Measurements from ENCODE around the gene NRXN3.

The NRXN3 gene

DNA sequence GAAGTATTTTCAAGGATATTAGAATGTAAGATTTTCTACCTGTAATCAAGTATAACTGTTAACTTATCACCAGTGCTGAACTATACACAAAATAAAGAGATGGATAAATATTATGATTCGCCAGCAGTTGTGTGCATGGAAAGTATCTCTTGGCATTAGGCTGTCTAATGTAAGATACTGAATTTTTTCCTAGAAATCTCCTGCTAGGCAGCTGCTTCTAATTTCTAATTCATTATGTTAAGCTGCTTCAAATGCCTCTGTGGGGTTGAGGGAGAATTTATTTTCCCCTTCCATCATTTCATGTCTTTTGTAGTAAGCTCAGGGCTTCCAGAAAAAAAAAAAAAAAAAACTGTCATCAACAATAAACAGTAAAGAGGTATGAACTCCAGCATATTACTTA is 1525.1 kb downstream of the NRXN3 start:
- no peak overlapping the region for H3K4me3 ChIP-seq (ENCODE audit: low read length)
- no peak for DNase-seq (ENCODE audit: low read depth, low spot score)

- no peak for DNase-seq (ENCODE audit: low read depth, low spot score)
- H3K4me3 ChIP-seq (ENCODE audit: low read length): no peak overlapping the region
These were observed 1528.1 kb downstream of the NRXN3 start for GRCh38 chr14:79698298-79698711.

- no peak for DNase-seq (ENCODE audit: low read depth, low spot score)
- no peak overlapping the region for H3K4me3 ChIP-seq (ENCODE audit: low read length)
These were observed 1529.0 kb downstream of the NRXN3 start for GRCh38 chr14:79699206-79699605.

GRCh38 chr14:79701371-79701770 is 1531.2 kb downstream of the NRXN3 start:
- DNase-seq (ENCODE audit: low read depth, low spot score): no peak

DNA sequence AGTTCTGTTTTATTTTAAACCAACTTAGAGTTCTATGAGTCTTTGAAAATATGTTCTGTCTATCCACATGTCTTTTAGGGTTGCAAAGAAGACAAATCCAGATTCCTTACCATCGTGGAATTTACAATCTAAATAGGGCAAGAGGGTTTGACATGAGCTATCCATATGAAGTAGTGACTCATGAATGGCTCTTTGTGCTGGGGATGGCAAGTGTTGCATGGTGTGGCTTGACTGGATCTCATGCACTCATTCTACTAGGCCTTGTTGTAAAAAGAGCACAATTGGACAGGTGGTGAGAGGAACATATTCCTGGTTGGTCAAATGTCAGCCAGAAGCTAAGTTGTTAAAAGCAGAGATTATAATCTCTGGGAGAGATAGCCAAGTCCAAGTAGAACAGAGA is 1532.0 kb downstream of the NRXN3 start:
- DNase-seq (ENCODE audit: low read depth, low spot score): no peak
- H3K4me3 ChIP-seq (ENCODE audit: low read length): no peak overlapping the region

More at GRCh38 chr14:79701371-79701770, 1531.2 kb downstream of the NRXN3 start:
- H3K4me3 ChIP-seq (ENCODE audit: low read length): no peak overlapping the region

GRCh38 chr14:79703209-79703608 is 1533.0 kb downstream of the NRXN3 start:
- H3K4me3 ChIP-seq (ENCODE audit: low read length): no peak overlapping the region
- DNase-seq (ENCODE audit: low read depth, low spot score): no peak

GRCh38 chr14:79704041-79704807 is 1534.1 kb downstream of the NRXN3 start:
- no peak overlapping the region for H3K4me3 ChIP-seq (ENCODE audit: low read length)
- DNase-seq (ENCODE audit: low read depth, low spot score): no peak

- no peak overlapping the region for H3K4me3 ChIP-seq (ENCODE audit: low read length)
- DNase-seq (ENCODE audit: low read depth, low spot score): no peak
These were observed 1535.1 kb downstream of the NRXN3 start for GRCh38 chr14:79705126-79705894.

DNA sequence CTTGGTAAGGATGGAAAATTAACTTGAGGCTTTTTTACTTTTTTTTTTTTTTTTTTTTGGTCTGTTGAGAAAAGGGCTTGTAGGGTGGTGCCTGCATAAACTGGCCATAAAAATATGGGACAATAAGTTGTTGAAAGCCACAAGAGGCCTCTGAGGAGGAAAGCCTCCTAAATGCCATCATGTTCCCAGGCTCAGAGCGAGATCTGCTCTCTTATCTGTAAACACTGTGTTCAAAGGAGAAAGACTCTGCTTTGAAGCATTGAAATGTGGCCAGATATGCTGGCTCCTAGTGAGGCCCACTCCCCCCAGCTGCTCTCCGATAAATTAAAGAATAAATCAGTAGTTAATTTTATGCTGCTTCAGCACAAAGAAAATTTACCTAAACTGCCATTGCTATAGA is 1536.2 kb downstream of the NRXN3 start:
- H3K4me3 ChIP-seq (ENCODE audit: low read length): no peak overlapping the region
- DNase-seq (ENCODE audit: low read depth, low spot score): no peak

- H3K4me3 ChIP-seq (ENCODE audit: low read length): no peak overlapping the region
- DNase-seq (ENCODE audit: low read depth, low spot score): no peak
These were observed 1538.5 kb downstream of the NRXN3 start for GRCh38 chr14:79708426-79709388.

GRCh38 chr14:79709573-79709972 is 1539.4 kb downstream of the NRXN3 start:
- no peak overlapping the region for H3K4me3 ChIP-seq (ENCODE audit: low read length)
- no peak for DNase-seq (ENCODE audit: low read depth, low spot score)

DNA sequence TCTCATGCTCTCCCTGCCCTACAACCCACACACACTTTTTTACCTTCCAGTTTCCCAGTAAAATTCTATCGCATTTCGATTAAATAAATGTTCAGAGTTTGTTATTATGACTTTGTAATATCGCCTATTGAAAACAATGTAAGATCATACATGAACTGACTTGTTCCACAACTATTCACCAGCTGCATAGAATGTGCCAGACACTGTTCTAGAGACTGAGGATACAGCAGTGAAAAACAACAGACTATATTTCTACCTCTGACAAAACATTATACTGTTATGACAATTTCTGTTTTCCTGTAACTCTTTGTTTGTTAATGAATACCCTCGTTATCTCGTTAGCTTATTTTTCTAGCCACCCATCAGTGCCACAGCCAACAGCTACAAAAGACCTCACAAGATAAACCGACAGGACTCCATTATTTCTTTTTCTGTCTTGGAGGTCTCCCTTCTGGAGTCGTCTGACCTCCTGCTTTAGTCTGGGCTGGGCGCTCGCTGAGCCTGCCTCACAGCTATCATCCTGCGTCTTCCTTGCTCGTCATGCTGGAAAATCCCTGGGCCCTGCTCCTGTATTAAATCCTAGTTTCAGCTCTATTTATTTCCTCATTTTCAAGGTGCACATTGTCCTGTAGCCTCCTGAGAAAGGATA is 1542.3 kb downstream of the NRXN3 start:
- DNase-seq (ENCODE audit: low read depth, low spot score): no peak
- no peak overlapping the region for H3K4me3 ChIP-seq (ENCODE audit: low read length)

- no peak for DNase-seq (ENCODE audit: low read depth, low spot score)
- no peak overlapping the region for H3K4me3 ChIP-seq (ENCODE audit: low read length)
These were observed 1551.4 kb downstream of the NRXN3 start for GRCh38 chr14:79721399-79722084.

- peak; percentile 80 for DNase-seq (ENCODE audit: low read depth, low spot score)
These were observed 1555.0 kb downstream of the NRXN3 start for GRCh38 chr14:79724934-79725717.

GRCh38 chr14:79727900-79728299 is 1557.7 kb downstream of the NRXN3 start:
- no peak overlapping the region for H3K4me3 ChIP-seq (ENCODE audit: low read length)
- no peak for DNase-seq (ENCODE audit: low read depth, low spot score)

More at GRCh38 chr14:79724934-79725717, 1555.0 kb downstream of the NRXN3 start:
- no peak overlapping the region for H3K4me3 ChIP-seq (ENCODE audit: low read length)

GRCh38 chr14:79728331-79728730 is 1558.2 kb downstream of the NRXN3 start:
- peak; percentile 84 for DNase-seq (ENCODE audit: low read depth, low spot score)
- H3K4me3 ChIP-seq (ENCODE audit: low read length): no peak overlapping the region

GRCh38 chr14:79729731-79730130 is 1559.6 kb downstream of the NRXN3 start:
- no peak overlapping the region for H3K4me3 ChIP-seq (ENCODE audit: low read length)
- DNase-seq (ENCODE audit: low read depth, low spot score): no peak

DNA sequence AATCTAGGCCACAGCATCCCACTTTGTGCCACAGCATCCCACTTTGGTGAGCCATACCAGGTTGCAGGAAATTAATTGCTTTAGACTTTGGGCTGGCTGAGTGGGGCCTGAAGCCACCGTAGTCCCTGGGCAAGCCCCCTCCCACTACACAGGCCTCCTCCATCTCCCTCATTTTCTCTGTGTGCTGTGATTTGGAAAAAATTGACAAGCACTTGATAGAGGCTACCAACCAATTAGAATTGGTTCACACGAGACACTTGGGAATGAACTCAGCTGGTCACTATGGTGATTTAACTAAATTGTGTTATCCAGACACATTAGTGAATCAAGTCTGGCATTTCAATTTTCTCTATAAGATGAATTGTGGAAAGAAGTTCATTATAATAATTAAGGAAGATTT is 1560.0 kb downstream of the NRXN3 start:
- H3K4me3 ChIP-seq (ENCODE audit: low read length): no peak overlapping the region
- no peak for DNase-seq (ENCODE audit: low read depth, low spot score)
